Spleen (tissue), 7 donors: Measurements from ENCODE around the gene RAPGEF4.

Experiments used
- CTCF ChIP-seq, 11 experiments: fragments of 200-600 bp in 7 of 11; fragments of 450-650 bp in 4 of 11; sonication (generic) in 4 of 11; IDR thresholded peaks in 8 of 11; conservative IDR thresholded peaks in 3 of 11; 1 replicate in 7 of 11; 2 replicates in 4 of 11; pipeline versions ENCODE4 v1.4.0 to v1.8.0; 2016 to 2021; ENCODE audit warnings: antibody characterized with exemption in 11 of 11, inconsistent platforms in 4 of 11, mild to moderate bottlenecking in 1 of 11
- POLR2A ChIP-seq, 3 donors: fragments of 450-650 bp; IDR thresholded peaks; one replicate each; pipeline ENCODE4 v1.5.1; 2017; ENCODE audit warnings: antibody characterized with exemption in 3 of 3, mild to moderate bottlenecking in 1 of 3
- POLR2AphosphoS5 ChIP-seq, 3 donors: sonication (generic); formaldehyde crosslinking; IDR thresholded peaks; one replicate each; pipeline ENCODE4 v1.5.1; 2017; ENCODE audit warnings: antibody characterized with exemption in 3 of 3
- donor health status: DM: no; HTN: no; CAD: no; lungs with moderate emphysema.
- donor health status: DM: no; HTN: no; CAD: no.
- donor health status: DM: no; HTN: no; CAD: no.

DNA sequence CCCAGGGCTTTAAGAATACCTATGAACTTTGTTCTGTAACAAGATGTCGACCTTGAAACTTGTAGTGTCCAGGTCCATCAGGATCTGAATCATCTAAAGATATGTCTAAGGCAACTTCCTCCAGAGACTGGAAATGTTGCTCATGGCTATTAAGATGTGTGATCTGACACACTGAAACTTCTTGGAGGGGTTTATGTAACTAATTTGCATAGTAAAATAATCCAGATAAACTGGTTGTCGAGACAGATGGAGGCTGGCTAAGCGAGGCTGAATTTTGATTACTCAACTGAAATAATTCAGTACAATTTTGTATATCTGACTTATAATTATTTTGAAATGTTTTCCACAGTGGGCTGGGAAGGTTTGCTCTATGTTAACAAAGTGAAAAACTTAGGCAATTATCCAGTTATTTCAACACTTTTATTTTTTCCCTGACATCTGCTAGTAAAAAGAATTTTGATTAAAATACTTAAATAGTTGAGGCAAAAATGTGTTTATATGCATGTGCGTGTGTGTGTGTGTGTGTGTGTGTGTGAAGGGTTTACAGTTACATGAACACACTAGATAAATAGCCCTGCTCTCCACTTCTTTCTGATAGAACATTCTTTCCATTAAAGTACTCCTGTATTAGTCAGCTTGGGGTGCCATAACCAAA is 328.6 kb downstream of the RAPGEF4 start:
- TF ChIP-seq POLR2AphosphoS5 (IDR thresholded peaks at IDR 0.05) (no peak), CTCF (IDR thresholded peaks at IDR 0.05 in 8 of 11, conservative IDR thresholded peaks at IDR 0.05 in 3 of 11) (no peak), POLR2A (IDR thresholded peaks at IDR 0.05) (no peak)
